RWPE1 (cell line): Measurements from ENCODE around the gene RRAGD.

ENCODE experiments used
- CTCF ChIA-PET: fragments of 350-600 bp; sonication (Branson Sonifier 250); formaldehyde crosslinking; extraction: SDS; loops from one replicate; lab custom pipeline; 2021; lab: Yijun Ruan, JAX
- POLR2A ChIA-PET: fragments of 400-600 bp; formaldehyde crosslinking; extraction: SDS; loops from one replicate; lab custom pipeline; 2020; ENCODE audit warnings: antibody characterized with exemption; ENCODE audit not compliant: low non-redundant PET; lab: Yijun Ruan, JAX
- DNase-seq: peaks from one replicate; pipeline ENCODE4 v3.0.0; 2012; ENCODE audit warnings: low spot score
- H3K27ac ChIP-seq: fragments of 450-650 bp; 2 replicates; pipeline ENCODE4 v1.5.1; 2017
- CTCF ChIP-seq: fragments of 450-650 bp; conservative IDR thresholded peaks from 2 replicates; pipeline ENCODE4 v1.5.1; 2017; ENCODE audit warnings: low read depth, mild to moderate bottlenecking

The RRAGD gene

GRCh38 chr6:89409461-89410035, 2.5 kb downstream of the RRAGD start:
- ChIA-PET POLR2A (no interaction called here), CTCF (interaction anchor here (1.2 kb wide), 1 partner anchor 38 kb away, joined by 3 read pairs; no protein-coding TSS in a partner anchor)
- H3K27ac ChIP-seq: no peak overlapping the region
- TF ChIP-seq CTCF: no peak
- no peak for DNase-seq

GRCh38 chr6:89406141-89406540, 5.9 kb downstream of the RRAGD start:
- no peak overlapping the region for H3K27ac ChIP-seq
- CTCF ChIA-PET: interaction anchor here (0.7 kb wide), 2 partner anchors 146 to 840 kb away, joined by 3 read pairs; no protein-coding TSS in a partner anchor

GRCh38 chr6:89404512-89404911, 7.6 kb downstream of the RRAGD start:
- CTCF ChIA-PET: no interaction called here
- TF ChIP-seq CTCF: no peak
- no peak overlapping the region for H3K27ac ChIP-seq
- POLR2A ChIA-PET: no interaction called here
- no peak for DNase-seq

More at GRCh38 chr6:89406141-89406540, 5.9 kb downstream of the RRAGD start:
- no peak for TF ChIP-seq CTCF
- no peak for DNase-seq
- POLR2A ChIA-PET: no interaction called here

GRCh38 chr6:89402776-89403175, 9.3 kb downstream of the RRAGD start:
- no peak for DNase-seq
- POLR2A ChIA-PET: interaction anchor here (0.5 kb wide), 1 partner anchor 9 kb away, joined by 3 read pairs; the partner anchor contains the start of gene RRAGD
- CTCF ChIA-PET: interaction anchor here (0.9 to 2.3 kb wide), 2 partner anchors 9 to 31 kb away, joined by 4 to 9 read pairs; no protein-coding TSS in a partner anchor
- H3K27ac ChIP-seq: no peak overlapping the region
- TF ChIP-seq CTCF: no peak

GRCh38 chr6:89400912-89401399, 11.1 kb downstream of the RRAGD start:
- no peak overlapping the region for H3K27ac ChIP-seq

GRCh38 chr6:89400050-89400449, 12.0 kb downstream of the RRAGD start:
- no peak for DNase-seq
- H3K27ac ChIP-seq: no peak overlapping the region
- ChIA-PET POLR2A (no interaction called here), CTCF (no interaction called here)
- TF ChIP-seq CTCF: no peak

More at GRCh38 chr6:89400912-89401399, 11.1 kb downstream of the RRAGD start:
- DNase-seq: no peak
- ChIA-PET CTCF (interaction anchor here (0.5 to 0.7 kb wide), 2 partner anchors 34 to 38 kb away, joined by 3 read pairs; no protein-coding TSS in a partner anchor), POLR2A (no interaction called here)
- no peak for TF ChIP-seq CTCF
